OCI-LY7 (cell line): ENCODE data around the gene COL15A1. TPM values are rescaled to one million over a fixed set of nuclear protein-coding genes. Genes with fewer than 3 reads are reported as not detected.

Source experiments
- BruUV-seq: library from RNA; stranded (reverse); fragments of 400-500 nt; replicated peaks from 2 replicates; lab custom pipeline; 2021; lab: Mats Ljungman, UMichigan
- CTCF ChIA-PET: fragments of 300-600 bp; sonication (Branson Sonifier 250); formaldehyde crosslinking; loops from one replicate; lab custom pipeline; 2022; ENCODE audit warnings: antibody characterized with exemption; ENCODE audit not compliant: unreplicated experiment; lab: Charles Lee
- POLR2A ChIA-PET: fragments of 300-600 bp; sonication (Branson Sonifier 250); formaldehyde crosslinking; loops from one replicate; lab custom pipeline; 2022; ENCODE audit warnings: antibody characterized with exemption; lab: Charles Lee
- DNase-seq: peaks from one replicate; pipeline ENCODE4 v3.0.0-alpha.2; 2015; ENCODE audit warnings: low spot score
- H2AFZ ChIP-seq: fragments of 200-600 bp; sonication (generic), shearing (Covaris generic); 2 replicates; pipeline ENCODE4 v1.6.1; 2014; ENCODE audit warnings: mild to moderate bottlenecking, antibody characterized with exemption, low read length, moderate library complexity
- H3K27ac ChIP-seq: fragments of 200-600 bp; sonication (generic); 2 replicates; pipeline ENCODE4 v1.5.1; 2014; ENCODE audit warnings: mixed run types, low read depth, mild to moderate bottlenecking, moderate library complexity, low read length, inconsistent platforms; ENCODE audit not compliant: poor library complexity, severe bottlenecking
- H3K36me3 ChIP-seq: fragments of 200-600 bp; sonication (generic); 2 replicates; pipeline ENCODE4 v1.6.1; 2014; ENCODE audit warnings: mild to moderate bottlenecking, antibody characterized with exemption, low read length, moderate library complexity, mixed read lengths; ENCODE audit not compliant: insufficient read depth
- H3K4me1 ChIP-seq: fragments of 200-600 bp; sonication (generic); 2 replicates; pipeline ENCODE4 v1.5.1; 2014; ENCODE audit warnings: mild to moderate bottlenecking, low read length; ENCODE audit not compliant: insufficient read depth, poor library complexity, severe bottlenecking
- H3K4me2 ChIP-seq: fragments of 200-600 bp; sonication (generic); 2 replicates; pipeline ENCODE4 v1.6.1; 2014; ENCODE audit warnings: mild to moderate bottlenecking, low read length
- H3K4me3 ChIP-seq: fragments of 200-600 bp; sonication (generic); 2 replicates; pipeline ENCODE4 v1.5.1; 2014; ENCODE audit warnings: mild to moderate bottlenecking, low read depth, low read length; ENCODE audit not compliant: poor library complexity, severe bottlenecking
- H3K79me2 ChIP-seq: fragments of 200-600 bp; sonication (generic); 2 replicates; pipeline ENCODE4 v1.6.1; 2016; ENCODE audit warnings: low read depth, mild to moderate bottlenecking, low read length, moderate library complexity, mixed read lengths; ENCODE audit not compliant: insufficient read depth
- H3K9me2 ChIP-seq: fragments of 200-600 bp; sonication (generic); 2 replicates; pipeline ENCODE4 v1.6.1; 2016; ENCODE audit warnings: mild to moderate bottlenecking, low read length, mixed read lengths; ENCODE audit not compliant: insufficient read depth
- H3K9me3 ChIP-seq: fragments of 200-600 bp; sonication (generic); 2 replicates; pipeline ENCODE4 v1.6.1; 2014; ENCODE audit warnings: mild to moderate bottlenecking, mixed run types, low read length, mixed read lengths
- H4K20me1 ChIP-seq: fragments of 200-600 bp; sonication (generic); 2 replicates; pipeline ENCODE4 v1.6.1; 2014; ENCODE audit warnings: mild to moderate bottlenecking, antibody characterized with exemption, low read length, moderate library complexity, mixed read lengths; ENCODE audit not compliant: insufficient read depth
- EZH2phosphoT487 ChIP-seq: fragments of 200-600 bp; sonication (generic); IDR thresholded peaks from 2 replicates; pipeline ENCODE4 v1.6.1; 2018; ENCODE audit warnings: low read depth, borderline replicate concordance, mild to moderate bottlenecking, mixed run types, antibody characterized with exemption, low read length, moderate library complexity, mixed read lengths
- intact Hi-C: fragments of 100-400 bp; cut with micrococcal nuclease; formaldehyde crosslinking; loops from one replicate; pipeline ENCODE4 v1.10.0; 2022; ENCODE audit not compliant: unreplicated experiment
- total RNA-seq, 2 experiments: library from RNA; depleted of rRNA in 1 of 2; stranded (reverse); fragments of >200 nt in 1 of 2; shearing (Covaris generic) in 1 of 2; gene quantifications; 2 replicates each; pipeline ENCODE4 v1.2.3, GENCODE V29; 2014 to 2022
- TF ChIP-seq, protein P1 (sequence below): fragments of 200-600 bp; sonication (generic); conservative IDR thresholded peaks from 2 replicates; pipeline ENCODE4 v1.5.1; 2014; ENCODE audit warnings: mild to moderate bottlenecking, antibody characterized with exemption, low read length, moderate library complexity, mixed read lengths

COL15A1 gene
- total RNA-seq, 2 experiments from 2014 or later, result not detected

- no peaks in the 10 kb centered on the region for H3K9me3 ChIP-seq
- intact Hi-C loops, result no loop called here
- no peaks in the 10 kb centered on the region for H3K9me2 ChIP-seq
- DNase-seq, result no peak
- H3K79me2 ChIP-seq, result no peaks in the 10 kb centered on the region
- H2AFZ ChIP-seq, result no peak overlapping the region
- TF ChIP-seq, protein P1, sequence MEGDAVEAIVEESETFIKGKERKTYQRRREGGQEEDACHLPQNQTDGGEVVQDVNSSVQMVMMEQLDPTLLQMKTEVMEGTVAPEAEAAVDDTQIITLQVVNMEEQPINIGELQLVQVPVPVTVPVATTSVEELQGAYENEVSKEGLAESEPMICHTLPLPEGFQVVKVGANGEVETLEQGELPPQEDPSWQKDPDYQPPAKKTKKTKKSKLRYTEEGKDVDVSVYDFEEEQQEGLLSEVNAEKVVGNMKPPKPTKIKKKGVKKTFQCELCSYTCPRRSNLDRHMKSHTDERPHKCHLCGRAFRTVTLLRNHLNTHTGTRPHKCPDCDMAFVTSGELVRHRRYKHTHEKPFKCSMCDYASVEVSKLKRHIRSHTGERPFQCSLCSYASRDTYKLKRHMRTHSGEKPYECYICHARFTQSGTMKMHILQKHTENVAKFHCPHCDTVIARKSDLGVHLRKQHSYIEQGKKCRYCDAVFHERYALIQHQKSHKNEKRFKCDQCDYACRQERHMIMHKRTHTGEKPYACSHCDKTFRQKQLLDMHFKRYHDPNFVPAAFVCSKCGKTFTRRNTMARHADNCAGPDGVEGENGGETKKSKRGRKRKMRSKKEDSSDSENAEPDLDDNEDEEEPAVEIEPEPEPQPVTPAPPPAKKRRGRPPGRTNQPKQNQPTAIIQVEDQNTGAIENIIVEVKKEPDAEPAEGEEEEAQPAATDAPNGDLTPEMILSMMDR, result no peak
- TF ChIP-seq EZH2phosphoT487, result no peak
- H3K4me3 ChIP-seq, result no peak overlapping the region
- H3K27ac ChIP-seq, result no peak overlapping the region
- H3K36me3 ChIP-seq, result no peaks in the 10 kb centered on the region
- no peak overlapping the region for H3K4me2 ChIP-seq
- ChIA-PET POLR2A (no interaction called here), CTCF (no interaction called here)
- H4K20me1 ChIP-seq, result no peaks in the 10 kb centered on the region
- no TSS peak for BruUV-seq
- no peaks in the 10 kb centered on the region for H3K4me1 ChIP-seq
Measured at GRCh38 chr9:98971915-98972223, 28.2 kb downstream of the COL15A1 start.

DNA sequence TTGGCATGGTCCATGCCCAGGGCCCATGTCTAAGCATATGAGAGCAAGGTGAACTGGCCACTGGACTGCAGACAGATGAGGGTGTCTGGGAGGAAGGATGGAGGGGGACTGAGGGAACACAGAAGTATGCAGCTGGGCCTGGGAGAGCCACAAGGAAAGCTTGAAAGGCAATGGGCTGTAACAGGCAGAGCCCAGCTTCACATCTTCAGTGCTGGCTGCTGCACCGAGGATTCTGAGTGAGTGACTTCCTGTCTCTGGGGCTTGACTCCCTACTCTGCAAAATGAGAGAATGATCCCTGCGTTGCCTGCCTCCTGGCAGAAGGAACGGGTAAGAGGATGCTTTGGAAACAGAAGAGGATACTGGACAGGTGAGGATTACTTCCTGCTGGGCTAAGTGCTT is 29.0 kb downstream of the COL15A1 start:
- Histone ChIP-seq H4K20me1 (no peaks in the 10 kb centered on the region), H3K4me1 (no peaks in the 10 kb centered on the region), H3K27ac (no peak overlapping the region), H3K4me3 (no peak overlapping the region), H3K9me2 (no peaks in the 10 kb centered on the region), H3K36me3 (no peaks in the 10 kb centered on the region), H3K9me3 (no peaks in the 10 kb centered on the region), H2AFZ (no peak overlapping the region), H3K79me2 (no peaks in the 10 kb centered on the region), H3K4me2 (no peak overlapping the region)
- POLR2A ChIA-PET, result no interaction called here
- TF ChIP-seq, protein P1, result no peak
- no peak for TF ChIP-seq EZH2phosphoT487
- no TSS peak for BruUV-seq
- intact Hi-C loops, result no loop called here
- CTCF ChIA-PET, result no interaction called here
- DNase-seq, result no peak

GRCh38 chr9:98973171-98973570 is 29.5 kb downstream of the COL15A1 start:
- BruUV-seq, result no TSS peak
- TF ChIP-seq, protein P1, result no peak
- TF ChIP-seq EZH2phosphoT487, result no peak

More at GRCh38 chr9:98973171-98973570, 29.5 kb downstream of the COL15A1 start:
- no peak for DNase-seq
- H4K20me1 ChIP-seq, result no peaks in the 10 kb centered on the region
- no peak overlapping the region for H3K4me3 ChIP-seq
- H3K4me1 ChIP-seq, result no peaks in the 10 kb centered on the region
- H3K79me2 ChIP-seq, result no peaks in the 10 kb centered on the region
- ChIA-PET CTCF (no interaction called here), POLR2A (no interaction called here)
- H2AFZ ChIP-seq, result no peak overlapping the region
- no peaks in the 10 kb centered on the region for H3K9me2 ChIP-seq
- no peaks in the 10 kb centered on the region for H3K9me3 ChIP-seq
- H3K4me2 ChIP-seq, result no peak overlapping the region
- intact Hi-C loops, result no loop called here
- no peaks in the 10 kb centered on the region for H3K36me3 ChIP-seq
- H3K27ac ChIP-seq, result no peak overlapping the region
